HEK293 (cell line): Measurements from ENCODE around the gene EDEM3.

Source experiments
- HOXD13 ChIP-seq: sonication (generic); formaldehyde crosslinking; IDR thresholded peaks from 2 replicates; pipeline ENCODE4 v1.8.0; 2022; ENCODE audit warnings: missing genetic modification reagents, borderline replicate concordance
- KLF16 ChIP-seq: fragments of 450-650 bp; formaldehyde crosslinking; IDR thresholded peaks from 2 replicates; pipeline ENCODE4 v1.5.1; 2017; ENCODE audit warnings: missing biosample characterization, missing genetic modification characterization
- PBX3 ChIP-seq: sonication (generic); formaldehyde crosslinking; IDR thresholded peaks from 2 replicates; pipeline ENCODE4 v1.8.1; 2022; ENCODE audit warnings: mild to moderate bottlenecking, moderate library complexity, missing genetic modification reagents
- RBAK ChIP-seq: fragments of 450-650 bp; formaldehyde crosslinking; IDR thresholded peaks from 2 replicates; pipeline ENCODE4 v1.5.1; 2016; ENCODE audit warnings: missing biosample characterization, missing genetic modification characterization
- ZBTB21 ChIP-seq: fragments of 450-650 bp; formaldehyde crosslinking; IDR thresholded peaks from 2 replicates; pipeline ENCODE4 v1.5.1; 2017; ENCODE audit warnings: missing biosample characterization, missing genetic modification characterization
- ZEB2 ChIP-seq: fragments of 450-650 bp; formaldehyde crosslinking; IDR thresholded peaks from 2 replicates; pipeline ENCODE4 v1.5.1; 2016; ENCODE audit warnings: missing biosample characterization, missing genetic modification characterization
- ZFP3 ChIP-seq: fragments of 450-650 bp; formaldehyde crosslinking; IDR thresholded peaks from 2 replicates; pipeline ENCODE4 v1.5.1; 2016; ENCODE audit warnings: low read depth, missing biosample characterization, missing genetic modification characterization
- ZNF555 ChIP-seq: fragments of 450-650 bp; formaldehyde crosslinking; conservative IDR thresholded peaks from 2 replicates; pipeline ENCODE4 v1.5.1; 2017; ENCODE audit warnings: missing biosample characterization, mild to moderate bottlenecking, missing genetic modification characterization, inconsistent platforms
- ZNF561 ChIP-seq: fragments of 450-650 bp; IDR thresholded peaks from 2 replicates; pipeline ENCODE4 v1.5.1; 2018; ENCODE audit warnings: missing biosample characterization, missing genetic modification characterization, borderline replicate concordance
- ZNF707 ChIP-seq: fragments of 450-650 bp; formaldehyde crosslinking; IDR thresholded peaks from 2 replicates; pipeline ENCODE4 v1.5.1; 2016; ENCODE audit warnings: missing biosample characterization, missing genetic modification characterization
- ZNF830 ChIP-seq: fragments of 450-650 bp; IDR thresholded peaks from 2 replicates; pipeline ENCODE4 v1.5.0; 2018; ENCODE audit warnings: missing biosample characterization, missing genetic modification characterization, low read depth, mild to moderate bottlenecking, moderate library complexity
- TF ChIP-seq, protein P1 (sequence below): fragments of 450-650 bp; formaldehyde crosslinking; IDR thresholded peaks from 2 replicates; pipeline ENCODE4 v1.5.1; 2016; ENCODE audit warnings: missing biosample characterization, missing genetic modification characterization
- TF ChIP-seq, protein P2 (sequence below): fragments of 450-650 bp; formaldehyde crosslinking; IDR thresholded peaks from 2 replicates; pipeline ENCODE4 v1.5.1; 2016; ENCODE audit warnings: missing biosample characterization, missing genetic modification characterization
- TF ChIP-seq, protein P3 (sequence below): fragments of 450-650 bp; formaldehyde crosslinking; IDR thresholded peaks from 2 replicates; pipeline ENCODE4 v1.5.1; 2016; ENCODE audit warnings: missing biosample characterization, missing genetic modification characterization

DNA sequence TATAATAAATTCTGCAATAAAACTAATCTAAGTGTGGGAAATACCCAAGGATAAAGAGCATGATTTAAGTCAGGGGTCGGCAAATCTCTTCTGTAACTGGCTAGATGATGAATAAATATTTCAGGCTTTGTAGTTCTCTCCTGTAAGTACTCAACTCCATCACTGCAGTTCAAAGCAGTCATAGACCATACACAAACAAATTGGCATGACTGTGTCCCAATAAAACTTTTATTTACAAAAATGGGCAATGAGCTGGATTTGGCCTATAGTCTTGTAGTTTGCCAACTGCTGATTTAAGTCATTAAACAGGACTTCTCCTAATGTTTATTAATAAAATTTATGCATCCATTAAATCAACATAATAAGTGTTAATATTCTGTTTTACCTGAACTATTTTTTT is 49.4 kb downstream of the EDEM3 start:
- no peak for TF ChIP-seq KLF16 (tag by site-specific recombination)
- TF ChIP-seq RBAK, result no peak
- no peak for TF ChIP-seq ZEB2 (tag by site-specific recombination)
- TF ChIP-seq HOXD13 (CRISPR knock-in tag), result no peak
- TF ChIP-seq, protein P1, sequence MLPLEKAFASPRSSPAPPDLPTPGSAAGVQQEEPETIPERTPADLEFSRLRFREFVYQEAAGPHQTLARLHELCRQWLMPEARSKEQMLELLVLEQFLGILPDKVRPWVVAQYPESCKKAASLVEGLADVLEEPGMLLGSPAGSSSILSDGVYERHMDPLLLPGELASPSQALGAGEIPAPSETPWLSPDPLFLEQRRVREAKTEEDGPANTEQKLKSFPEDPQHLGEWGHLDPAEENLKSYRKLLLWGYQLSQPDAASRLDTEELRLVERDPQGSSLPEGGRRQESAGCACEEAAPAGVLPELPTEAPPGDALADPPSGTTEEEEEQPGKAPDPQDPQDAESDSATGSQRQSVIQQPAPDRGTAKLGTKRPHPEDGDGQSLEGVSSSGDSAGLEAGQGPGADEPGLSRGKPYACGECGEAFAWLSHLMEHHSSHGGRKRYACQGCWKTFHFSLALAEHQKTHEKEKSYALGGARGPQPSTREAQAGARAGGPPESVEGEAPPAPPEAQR (tag by site-specific recombination), result no peak
- TF ChIP-seq PBX3, result no peak
- TF ChIP-seq, protein P2, sequence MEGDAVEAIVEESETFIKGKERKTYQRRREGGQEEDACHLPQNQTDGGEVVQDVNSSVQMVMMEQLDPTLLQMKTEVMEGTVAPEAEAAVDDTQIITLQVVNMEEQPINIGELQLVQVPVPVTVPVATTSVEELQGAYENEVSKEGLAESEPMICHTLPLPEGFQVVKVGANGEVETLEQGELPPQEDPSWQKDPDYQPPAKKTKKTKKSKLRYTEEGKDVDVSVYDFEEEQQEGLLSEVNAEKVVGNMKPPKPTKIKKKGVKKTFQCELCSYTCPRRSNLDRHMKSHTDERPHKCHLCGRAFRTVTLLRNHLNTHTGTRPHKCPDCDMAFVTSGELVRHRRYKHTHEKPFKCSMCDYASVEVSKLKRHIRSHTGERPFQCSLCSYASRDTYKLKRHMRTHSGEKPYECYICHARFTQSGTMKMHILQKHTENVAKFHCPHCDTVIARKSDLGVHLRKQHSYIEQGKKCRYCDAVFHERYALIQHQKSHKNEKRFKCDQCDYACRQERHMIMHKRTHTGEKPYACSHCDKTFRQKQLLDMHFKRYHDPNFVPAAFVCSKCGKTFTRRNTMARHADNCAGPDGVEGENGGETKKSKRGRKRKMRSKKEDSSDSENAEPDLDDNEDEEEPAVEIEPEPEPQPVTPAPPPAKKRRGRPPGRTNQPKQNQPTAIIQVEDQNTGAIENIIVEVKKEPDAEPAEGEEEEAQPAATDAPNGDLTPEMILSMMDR, result no peak
- TF ChIP-seq ZBTB21 (tag by site-specific recombination), result no peak
- TF ChIP-seq ZNF707, result no peak
- no peak for TF ChIP-seq ZNF561
- TF ChIP-seq, protein P3, sequence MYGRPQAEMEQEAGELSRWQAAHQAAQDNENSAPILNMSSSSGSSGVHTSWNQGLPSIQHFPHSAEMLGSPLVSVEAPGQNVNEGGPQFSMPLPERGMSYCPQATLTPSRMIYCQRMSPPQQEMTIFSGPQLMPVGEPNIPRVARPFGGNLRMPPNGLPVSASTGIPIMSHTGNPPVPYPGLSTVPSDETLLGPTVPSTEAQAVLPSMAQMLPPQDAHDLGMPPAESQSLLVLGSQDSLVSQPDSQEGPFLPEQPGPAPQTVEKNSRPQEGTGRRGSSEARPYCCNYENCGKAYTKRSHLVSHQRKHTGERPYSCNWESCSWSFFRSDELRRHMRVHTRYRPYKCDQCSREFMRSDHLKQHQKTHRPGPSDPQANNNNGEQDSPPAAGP (tag by site-specific recombination), result no peak
- TF ChIP-seq ZFP3 (tag by site-specific recombination), result no peak
- TF ChIP-seq ZNF555, result no peak
- TF ChIP-seq ZNF830, result no peak
